Activated T-cell treated with anti-CD3 and anti-CD28 coated beads, Interleukin-2, amount 50 U/mL, for 24 hours (primary cell): Measurements from ENCODE around the gene NRN1.
"Not testable (repeated sequence)": the region's sequence is repeated elsewhere in the genome, so short reads cannot be mapped to it uniquely, and the experiment has no call there.

Experiments used
- DNase-seq: peaks from one replicate; pipeline ENCODE4 v3.0.0-alpha.2; 2020
- H3K27ac Mint-ChIP-seq: 2 replicates; pipeline ENCODE4 v1.8.0; 2020; ENCODE audit warnings: mild to moderate bottlenecking, mixed read lengths
- H3K27me3 Mint-ChIP-seq: 2 replicates; pipeline ENCODE4 v1.8.0; 2020; ENCODE audit warnings: mixed read lengths
- H3K36me3 Mint-ChIP-seq: 2 replicates; pipeline ENCODE4 v1.8.0; 2020; ENCODE audit warnings: low read depth, mixed read lengths
- H3K4me1 Mint-ChIP-seq: 2 replicates; pipeline ENCODE4 v1.8.0; 2020; ENCODE audit warnings: low read depth, mixed read lengths
- H3K4me3 Mint-ChIP-seq: 2 replicates; pipeline ENCODE4 v1.8.0; 2020; ENCODE audit warnings: mild to moderate bottlenecking, moderate library complexity, mixed read lengths
- H3K9me3 Mint-ChIP-seq: 2 replicates; pipeline ENCODE4 v1.8.0; 2020; ENCODE audit warnings: mixed read lengths

NRN1 gene

GRCh38 chr6:5976811-5977210 lies 29.9 kb downstream of the NRN1 start:
- DNase-seq = no peak
- H3K36me3 Mint-ChIP-seq = no peaks in the 10 kb centered on the region
- H3K27ac Mint-ChIP-seq = no peak overlapping the region
- no peaks in the 10 kb centered on the region for H3K9me3 Mint-ChIP-seq
- peaks cover 14% of the 10 kb centered on the region for H3K4me1 Mint-ChIP-seq
- peaks cover 13% of the 10 kb centered on the region for H3K27me3 Mint-ChIP-seq
- no peak overlapping the region for H3K4me3 Mint-ChIP-seq

- Mint-ChIP-seq H3K9me3 (no peaks in the 10 kb centered on the region), H3K36me3 (no peaks in the 10 kb centered on the region), H3K27me3 (peaks cover 9% of the 10 kb centered on the region), H3K4me1 (peaks cover 13% of the 10 kb centered on the region), H3K27ac (no peak overlapping the region), H3K4me3 (no peak overlapping the region)
- no peak for DNase-seq
Measured at GRCh38 chr6:5968817-5969734, 37.6 kb downstream of the NRN1 start.

- not testable (repeated sequence) for H3K27me3 Mint-ChIP-seq, H3K4me3 Mint-ChIP-seq, DNase-seq, H3K9me3 Mint-ChIP-seq, H3K36me3 Mint-ChIP-seq, H3K27ac Mint-ChIP-seq
- H3K4me1 Mint-ChIP-seq = peaks cover 13% of the 10 kb centered on the region
Measured at GRCh38 chr6:5968036-5968435, 38.7 kb downstream of the NRN1 start.

GRCh38 chr6:5967594-5967993 lies 39.1 kb downstream of the NRN1 start:
- peaks cover 3% of the 10 kb centered on the region for H3K27me3 Mint-ChIP-seq
- DNase-seq = no peak
- H3K9me3 Mint-ChIP-seq = no peaks in the 10 kb centered on the region
- no peak overlapping the region for H3K4me3 Mint-ChIP-seq
- no peak overlapping the region for H3K27ac Mint-ChIP-seq
- no peaks in the 10 kb centered on the region for H3K36me3 Mint-ChIP-seq
- peaks cover 13% of the 10 kb centered on the region for H3K4me1 Mint-ChIP-seq

GRCh38 chr6:5962794-5963193 lies 43.9 kb downstream of the NRN1 start:
- peaks cover 10% of the 10 kb centered on the region for H3K27me3 Mint-ChIP-seq
- no peak overlapping the region for H3K27ac Mint-ChIP-seq
- H3K36me3 Mint-ChIP-seq = no peaks in the 10 kb centered on the region
- H3K4me1 Mint-ChIP-seq = peaks cover 6% of the 10 kb centered on the region
- H3K9me3 Mint-ChIP-seq = no peaks in the 10 kb centered on the region
- no peak overlapping the region for H3K4me3 Mint-ChIP-seq
- no peak for DNase-seq

GRCh38 chr6:5961836-5962235 lies 44.9 kb downstream of the NRN1 start:
- Mint-ChIP-seq H3K27ac (no peak overlapping the region), H3K4me1 (no peaks in the 10 kb centered on the region), H3K4me3 (no peak overlapping the region), H3K36me3 (no peaks in the 10 kb centered on the region), H3K27me3 (peaks cover 10% of the 10 kb centered on the region), H3K9me3 (no peaks in the 10 kb centered on the region)
- DNase-seq = no peak

GRCh38 chr6:5960456-5960855 lies 46.3 kb downstream of the NRN1 start:
- Mint-ChIP-seq H3K4me1 (no peaks in the 10 kb centered on the region), H3K4me3 (no peak overlapping the region), H3K9me3 (no peaks in the 10 kb centered on the region), H3K27ac (no peak overlapping the region), H3K36me3 (no peaks in the 10 kb centered on the region), H3K27me3 (peaks cover 10% of the 10 kb centered on the region)
- no peak for DNase-seq

- Mint-ChIP-seq H3K9me3 (no peaks in the 10 kb centered on the region), H3K27ac (no peak overlapping the region), H3K4me3 (no peak overlapping the region), H3K36me3 (no peaks in the 10 kb centered on the region), H3K4me1 (no peaks in the 10 kb centered on the region), H3K27me3 (peaks cover 18% of the 10 kb centered on the region)
- DNase-seq = no peak
Measured at GRCh38 chr6:5958921-5959320, 47.8 kb downstream of the NRN1 start.

- DNase-seq = no peak
- H3K4me1 Mint-ChIP-seq = no peaks in the 10 kb centered on the region
- peaks cover 18% of the 10 kb centered on the region for H3K27me3 Mint-ChIP-seq
Measured at GRCh38 chr6:5956939-5957338, 49.8 kb downstream of the NRN1 start.

GRCh38 chr6:5950361-5950785 lies 56.4 kb downstream of the NRN1 start:
- no peak for DNase-seq

More at GRCh38 chr6:5956939-5957338, 49.8 kb downstream of the NRN1 start:
- no peaks in the 10 kb centered on the region for H3K36me3 Mint-ChIP-seq
- H3K27ac Mint-ChIP-seq = no peak overlapping the region
- no peaks in the 10 kb centered on the region for H3K9me3 Mint-ChIP-seq
- no peak overlapping the region for H3K4me3 Mint-ChIP-seq

More at GRCh38 chr6:5950361-5950785, 56.4 kb downstream of the NRN1 start:
- Mint-ChIP-seq H3K4me1 (no peaks in the 10 kb centered on the region), H3K9me3 (no peaks in the 10 kb centered on the region), H3K36me3 (no peaks in the 10 kb centered on the region), H3K4me3 (no peak overlapping the region), H3K27me3 (peaks cover 8% of the 10 kb centered on the region), H3K27ac (no peak overlapping the region)
